Fibroblast of skin of right quadriceps (primary cell): Measurements from ENCODE around the gene LIPI.
"Not testable (repeated sequence)": the region's sequence is repeated elsewhere in the genome, so short reads cannot be mapped to it uniquely, and the experiment has no call there.

Experiments
- DNase-seq: peaks from one replicate; pipeline ENCODE4 v3.0.0-alpha.2; 2013

Gene LIPI

DNA sequence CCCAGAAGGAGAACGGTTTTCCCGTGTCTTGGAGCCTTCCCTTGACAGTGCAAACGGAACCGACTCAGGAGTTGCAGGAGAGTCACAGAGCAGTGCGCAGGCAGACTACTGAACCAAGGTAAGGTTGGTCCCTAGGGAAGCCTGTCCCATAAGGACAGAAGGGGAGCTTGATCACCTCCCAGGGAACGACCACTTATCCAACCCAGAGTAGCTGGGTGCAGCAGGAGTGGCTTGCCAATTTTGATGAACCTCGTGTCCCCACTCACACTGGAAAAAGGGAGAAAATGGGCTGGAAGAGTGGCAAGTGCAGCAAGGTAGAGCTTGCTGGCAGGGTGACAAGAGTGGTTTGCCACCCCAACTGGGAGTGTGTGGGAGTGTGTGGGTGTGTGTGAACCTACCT, 95.1 kb downstream of the LIPI start:
- DNase-seq: no peak

DNA sequence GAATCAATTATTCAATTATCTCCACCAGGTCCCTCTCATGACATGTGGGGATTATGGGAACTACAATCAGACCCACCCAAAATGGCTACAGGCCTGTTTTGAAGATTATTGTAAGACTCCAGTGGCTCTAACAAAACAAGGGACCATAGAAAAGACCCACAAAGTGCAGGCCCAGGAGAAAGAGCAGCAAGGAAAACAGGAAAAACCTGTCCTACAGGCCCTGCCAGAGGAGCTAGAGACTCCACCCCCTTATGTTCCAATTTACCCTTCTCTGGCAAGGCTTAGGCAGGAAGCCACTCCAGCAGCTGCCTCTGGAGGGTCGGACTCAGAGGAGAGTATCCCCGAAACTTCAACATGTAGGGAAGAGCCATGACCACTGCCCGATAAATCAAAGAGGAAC, 96.5 kb downstream of the LIPI start:
- DNase-seq: no peak

DNA sequence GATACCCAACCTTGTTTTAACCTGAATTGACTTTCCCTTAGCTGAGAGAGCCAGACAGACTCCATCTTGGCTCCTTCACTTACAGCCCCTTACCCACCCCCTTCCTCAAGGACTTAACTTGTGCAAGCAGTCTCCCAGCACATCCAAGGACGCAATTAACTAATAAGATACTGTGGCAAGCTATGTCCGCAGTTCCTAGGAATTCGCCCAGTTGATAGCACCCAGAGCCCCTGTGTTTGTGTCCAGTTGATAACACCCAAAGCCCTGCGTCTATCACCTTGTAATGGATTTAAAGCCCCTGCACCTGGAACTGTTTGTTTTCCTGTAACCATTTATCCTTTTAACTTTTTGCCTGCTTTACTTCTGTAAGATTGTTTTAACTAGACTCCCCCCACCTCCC, 106.2 kb downstream of the LIPI start:
- not testable (repeated sequence) for DNase-seq

GRCh38 chr21:14099570-14099969, 111.2 kb downstream of the LIPI start:
- DNase-seq: no peak

GRCh38 chr21:14097881-14098499, 112.8 kb downstream of the LIPI start:
- DNase-seq: no peak

GRCh38 chr21:14096577-14096976, 114.2 kb downstream of the LIPI start:
- DNase-seq: no peak

DNA sequence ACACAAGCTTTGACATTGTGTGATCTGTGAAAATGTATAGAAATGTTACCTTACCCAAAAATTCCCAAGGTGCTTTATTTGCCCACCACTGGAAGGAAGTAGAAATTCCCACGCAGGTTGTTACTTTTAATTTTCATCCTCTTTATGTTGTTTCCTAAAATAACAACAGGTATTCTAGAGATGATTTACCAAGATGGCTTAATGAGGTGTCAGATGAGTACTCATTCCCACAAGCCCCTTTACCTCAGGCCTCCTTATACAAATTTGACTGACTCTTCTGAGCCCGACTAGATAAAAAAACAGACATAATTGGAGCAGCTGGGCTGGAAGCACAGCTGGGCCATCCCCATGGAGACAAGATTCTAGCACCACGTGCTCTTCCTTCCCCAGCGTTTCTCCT, 114.6 kb downstream of the LIPI start:
- DNase-seq: no peak

GRCh38 chr21:14095056-14095455, 115.7 kb downstream of the LIPI start:
- DNase-seq: no peak

DNA sequence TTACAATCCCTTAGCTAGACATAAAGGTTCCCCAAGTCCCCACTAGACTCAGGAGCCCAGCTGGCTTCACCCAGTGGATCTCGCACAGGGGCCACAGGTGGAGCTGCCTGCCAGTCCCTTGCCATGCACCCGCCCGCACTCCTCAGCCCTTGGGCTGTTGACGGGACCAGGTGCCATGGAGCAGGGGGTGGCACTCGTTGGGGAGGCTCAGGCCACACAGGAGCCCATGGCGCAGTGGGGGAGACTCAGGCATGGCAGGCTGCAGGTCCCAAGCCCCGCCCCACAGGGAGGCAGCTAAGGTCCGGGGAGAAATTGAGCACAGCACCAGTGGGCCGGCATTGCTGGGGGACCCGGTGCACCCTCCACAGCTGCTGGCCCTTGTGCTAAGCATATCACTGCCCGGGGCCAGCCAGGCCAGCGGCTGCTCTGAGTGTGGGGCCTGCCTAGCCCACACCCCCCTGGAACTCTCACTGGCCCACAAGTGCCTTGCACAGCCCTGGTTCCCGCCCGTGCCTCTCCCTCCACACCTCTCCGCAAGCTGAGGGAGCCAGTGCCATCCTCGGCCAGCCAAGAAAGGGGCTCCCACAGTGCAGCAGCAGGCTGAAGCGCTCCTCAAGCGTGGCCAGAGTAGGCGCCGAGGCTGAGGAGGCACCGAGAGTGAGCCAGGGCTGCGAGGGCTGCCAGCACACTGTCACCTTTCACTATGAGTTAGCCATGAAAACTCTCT, 117.8 kb downstream of the LIPI start:
- no peak for DNase-seq

- peak; percentile 2 for DNase-seq
Measured at GRCh38 chr21:14090184-14090583, 120.6 kb downstream of the LIPI start.

- DNase-seq: no peak
Measured at GRCh38 chr21:14088391-14088790, 122.4 kb downstream of the LIPI start.

DNA sequence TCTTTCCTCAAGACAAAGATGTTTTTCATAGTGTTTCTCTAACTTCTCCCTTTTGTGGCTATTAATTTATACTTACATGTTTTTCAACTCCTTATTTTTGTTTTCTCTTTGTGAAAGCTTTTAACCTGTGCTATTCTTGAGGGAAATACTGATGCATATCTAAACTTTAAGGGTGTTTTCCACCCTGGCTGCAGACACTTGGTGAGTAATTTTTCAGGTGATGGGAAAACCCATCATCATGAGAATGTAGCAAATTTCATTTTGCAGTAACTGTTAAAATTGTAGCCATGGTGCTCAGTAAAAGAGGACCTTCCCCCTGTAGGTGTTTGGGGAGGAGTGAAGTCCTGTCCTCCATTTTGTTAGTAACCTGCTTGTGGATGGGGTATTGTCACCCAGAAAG, 124.2 kb downstream of the LIPI start:
- no peak for DNase-seq

DNA sequence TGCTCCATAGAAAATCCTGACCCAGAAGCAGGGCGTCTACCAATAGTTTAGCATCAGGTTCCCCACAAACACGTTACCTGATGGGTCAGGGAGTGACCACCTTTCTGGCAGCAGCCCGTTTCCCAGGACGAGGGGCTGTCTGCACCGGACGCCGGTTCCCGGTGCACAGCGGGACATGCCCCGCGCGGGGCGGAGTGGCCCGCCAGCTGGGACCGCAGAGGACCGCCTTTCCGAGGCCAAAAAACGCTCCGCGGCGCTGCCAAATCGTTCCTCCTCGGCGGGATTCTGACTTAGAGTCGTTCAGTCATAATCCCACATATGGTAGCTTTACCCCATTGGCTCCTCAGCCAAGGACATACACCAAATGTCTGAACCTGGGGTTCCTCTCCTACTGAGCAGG, 126.1 kb downstream of the LIPI start:
- DNase-seq: no peak

GRCh38 chr21:14084068-14084501, 126.7 kb downstream of the LIPI start:
- DNase-seq: no peak

- DNase-seq: no peak
Measured at GRCh38 chr21:14080764-14081096, 130.0 kb downstream of the LIPI start.

DNA sequence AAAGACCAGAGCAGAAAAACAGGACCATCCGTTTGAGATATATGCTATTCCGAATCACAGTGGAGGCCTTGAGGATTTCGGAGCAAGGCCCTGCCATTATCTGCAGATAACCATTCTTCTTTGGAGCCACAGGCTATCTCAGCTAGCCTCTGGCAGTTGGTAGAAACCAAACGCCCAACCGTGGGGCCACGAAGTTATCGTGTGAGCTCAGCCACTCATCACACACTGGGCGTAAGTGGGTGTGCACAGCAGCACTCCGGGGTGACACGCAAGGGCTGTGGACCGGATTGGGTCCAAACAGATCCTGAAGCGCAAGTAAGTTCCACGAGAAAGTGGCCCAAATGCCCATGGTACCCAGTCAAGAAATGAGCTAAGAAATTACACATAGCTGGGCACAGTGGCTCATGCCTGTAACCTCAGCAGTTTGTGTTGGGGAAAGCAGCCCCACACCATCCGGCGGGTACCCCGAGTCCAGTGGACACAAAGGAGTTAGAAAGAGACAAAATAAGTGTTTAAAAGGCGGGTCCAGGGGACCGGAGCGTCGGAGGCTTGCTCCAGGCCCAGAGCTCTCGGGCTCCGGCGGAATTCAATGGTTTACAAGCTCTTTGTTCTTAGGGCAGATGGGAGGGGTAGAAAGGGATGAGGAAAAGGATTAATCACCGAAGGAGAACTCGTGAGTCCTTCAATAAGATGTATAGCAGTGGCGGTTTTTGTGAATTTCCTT, 130.6 kb downstream of the LIPI start:
- no peak for DNase-seq

- DNase-seq: no peak
Measured at GRCh38 chr21:14078746-14079375, 131.9 kb downstream of the LIPI start.

DNA sequence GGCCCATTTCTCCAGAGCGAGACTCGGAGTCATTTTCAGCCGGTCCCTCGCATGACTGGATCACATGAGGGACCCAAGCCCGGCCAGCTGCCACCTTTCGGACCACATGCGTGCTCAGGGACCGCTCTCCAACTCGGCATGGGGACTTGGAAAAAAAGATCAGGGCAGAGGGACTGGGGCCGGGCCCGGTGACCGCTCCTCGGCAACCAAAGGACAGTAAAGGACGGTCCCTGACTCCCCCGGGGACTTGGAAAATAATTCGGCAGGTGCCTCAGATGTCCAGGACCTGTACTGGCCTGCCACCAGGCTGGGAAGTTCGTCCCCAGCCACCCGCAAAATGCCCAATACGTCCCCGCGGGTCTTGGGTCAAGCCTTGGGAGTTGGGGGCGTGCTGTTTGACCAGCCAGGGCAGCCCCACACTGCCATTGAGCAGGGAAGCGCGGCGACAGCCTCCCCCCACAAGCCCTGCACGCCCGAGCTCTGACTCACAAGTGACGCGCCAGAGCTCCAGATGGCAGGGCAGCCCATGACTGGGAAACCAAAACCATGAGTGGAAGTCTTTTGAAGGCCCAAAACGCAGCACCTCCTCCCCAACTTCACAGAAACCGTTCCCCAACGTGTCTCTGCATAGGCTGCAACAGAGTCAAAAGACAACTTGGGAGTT, 134.5 kb downstream of the LIPI start:
- DNase-seq: no peak

DNA sequence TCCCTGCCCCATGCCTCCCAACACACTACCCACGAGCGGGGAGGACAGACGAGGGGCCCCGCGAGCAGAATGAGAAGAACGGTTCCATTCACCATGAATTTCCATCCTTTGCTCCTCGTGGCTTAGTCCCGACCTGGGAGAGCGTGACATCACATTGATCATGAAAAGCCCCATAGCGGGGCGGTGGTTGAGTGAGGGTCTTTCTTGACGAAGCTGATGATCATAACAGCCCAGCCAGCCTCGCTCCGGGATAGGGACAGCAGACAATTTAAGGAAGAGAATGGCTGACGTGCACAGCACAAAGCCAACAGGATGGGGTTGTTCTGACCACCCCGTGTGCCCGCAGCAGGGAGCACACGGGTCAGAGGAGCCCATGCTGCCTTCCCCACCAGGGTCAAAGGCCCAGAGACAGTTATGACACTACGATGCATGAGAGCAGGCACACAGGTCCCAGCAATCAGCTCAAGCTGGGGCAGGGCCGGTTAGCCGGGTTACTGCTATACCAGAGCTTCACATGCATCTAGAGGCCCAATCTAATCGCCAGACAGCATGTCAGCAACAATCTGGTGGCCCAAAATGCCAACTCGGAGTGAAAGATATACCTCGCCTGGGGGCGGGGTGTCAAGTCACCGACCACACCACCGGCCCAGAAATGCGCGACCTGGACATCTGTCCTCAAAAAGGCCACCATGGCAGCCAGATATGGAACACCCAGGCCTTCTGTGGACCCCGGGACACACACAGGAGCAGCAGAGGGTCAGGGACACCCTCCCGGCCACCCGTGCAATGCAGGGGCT, 135.2 kb downstream of the LIPI start:
- no peak for DNase-seq

- no peak for DNase-seq
Measured at GRCh38 chr21:14074177-14074576, 136.6 kb downstream of the LIPI start.

GRCh38 chr21:14073615-14074014, 137.1 kb downstream of the LIPI start:
- DNase-seq: no peak

GRCh38 chr21:14072761-14073535, 137.8 kb downstream of the LIPI start:
- no peak for DNase-seq
